DMS114 treated with DMSO at 0.1 percent for 48 hours (cell line): ENCODE data around the gene ASAP2.

Experiments used
- DNase-seq: peaks from one replicate; lab custom pipeline; 2025; ENCODE audit not compliant: unreplicated experiment; lab: John Stamatoyannopoulos, UW

Gene ASAP2

GRCh38 chr2:9179572-9180201 lies 26.9 kb upstream of the ASAP2 start:
- DNase-seq: no peak

- DNase-seq: no peak
Measured at GRCh38 chr2:9184361-9184760, 22.3 kb upstream of the ASAP2 start.

- DNase-seq: no peak
Measured at GRCh38 chr2:9187620-9188214, 18.9 kb upstream of the ASAP2 start.

GRCh38 chr2:9188823-9189222 lies 17.8 kb upstream of the ASAP2 start:
- DNase-seq: no peak

GRCh38 chr2:9189901-9190300 lies 16.7 kb upstream of the ASAP2 start:
- no peak for DNase-seq

- DNase-seq: no peak
Measured at GRCh38 chr2:9191041-9191481, 15.6 kb upstream of the ASAP2 start.

- no peak for DNase-seq
Measured at GRCh38 chr2:9192712-9193111, 13.9 kb upstream of the ASAP2 start.

- no peak for DNase-seq
Measured at GRCh38 chr2:9194352-9194751, 12.3 kb upstream of the ASAP2 start.

- no peak for DNase-seq
Measured at GRCh38 chr2:9196637-9197036, 10.0 kb upstream of the ASAP2 start.

- DNase-seq: no peak
Measured at GRCh38 chr2:9197916-9198315, 8.7 kb upstream of the ASAP2 start.

GRCh38 chr2:9199716-9200632 lies 6.6 kb upstream of the ASAP2 start:
- no peak for DNase-seq

- DNase-seq: no peak
Measured at GRCh38 chr2:9200633-9201015, 6.0 kb upstream of the ASAP2 start.

GRCh38 chr2:9201185-9201891 lies 5.3 kb upstream of the ASAP2 start:
- no peak for DNase-seq

- DNase-seq: no peak
Measured at GRCh38 chr2:9203006-9203405, 3.6 kb upstream of the ASAP2 start.

- no peak for DNase-seq
Measured at GRCh38 chr2:9203876-9204275, 2.7 kb upstream of the ASAP2 start.

GRCh38 chr2:9204939-9205338 lies 1.7 kb upstream of the ASAP2 start:
- no peak for DNase-seq

- DNase-seq: no peak
Measured at GRCh38 chr2:9205486-9205885, 1.1 kb upstream of the ASAP2 start.

GRCh38 chr2:9206991-9207640 lies 504 bp downstream of the ASAP2 start:
- no peak for DNase-seq

- DNase-seq: no peak
Measured at GRCh38 chr2:9207641-9208311, 1.2 kb downstream of the ASAP2 start.

GRCh38 chr2:9208875-9209274 lies 2.3 kb downstream of the ASAP2 start:
- DNase-seq: no peak
